Activated CD4-positive, alpha-beta memory T cell treated with anti-CD3 and anti-CD28 coated beads, Interleukin-2, amount 10 ng/mL, durations not matched to agents 7 days and 5 days (primary cell): Measurements from ENCODE around the gene ZNF865. TPM values are rescaled to one million over a fixed set of nuclear protein-coding genes. Genes with fewer than 3 reads are reported as not detected.

Source experiments
- CTCF ChIA-PET: fragments of 350-600 bp; sonication (Branson Sonifier 250); formaldehyde crosslinking; loops from one replicate; lab custom pipeline; 2021; ENCODE audit warnings: antibody characterized with exemption, inconsistent platforms; lab: Charles Lee
- POLR2A ChIA-PET: fragments of 350-600 bp; sonication (Branson Sonifier 250); formaldehyde crosslinking; loops from one replicate; lab custom pipeline; 2021; ENCODE audit warnings: antibody characterized with exemption; lab: Charles Lee
- DNase-seq: peaks from one replicate; pipeline ENCODE4 v3.0.0-alpha.2; 2020
- H3K27ac Mint-ChIP-seq: one replicate; pipeline ENCODE4 v1.8.0; 2021; ENCODE audit warnings: mild to moderate bottlenecking, mixed read lengths
- H3K27me3 Mint-ChIP-seq: one replicate; pipeline ENCODE4 v1.8.0; 2021; ENCODE audit warnings: mixed read lengths
- H3K36me3 Mint-ChIP-seq: one replicate; pipeline ENCODE4 v1.8.0; 2021; ENCODE audit warnings: low read depth, mixed read lengths
- H3K4me1 Mint-ChIP-seq: one replicate; pipeline ENCODE4 v1.8.0; 2021; ENCODE audit warnings: mixed read lengths
- H3K4me3 Mint-ChIP-seq: one replicate; pipeline ENCODE4 v1.8.0; 2021; ENCODE audit warnings: mild to moderate bottlenecking, mixed read lengths
- H3K9me3 Mint-ChIP-seq: one replicate; pipeline ENCODE4 v1.8.0; 2021; ENCODE audit warnings: mixed read lengths
- total RNA-seq, 2 experiments: library from RNA; stranded (reverse); gene quantifications; one replicate each; pipeline ENCODE4 v1.2.3, GENCODE V29; 2021

The ZNF865 gene
- total RNA-seq, 2 experiments from 2014 or later: 15.3 to 15.4 TPM

DNA sequence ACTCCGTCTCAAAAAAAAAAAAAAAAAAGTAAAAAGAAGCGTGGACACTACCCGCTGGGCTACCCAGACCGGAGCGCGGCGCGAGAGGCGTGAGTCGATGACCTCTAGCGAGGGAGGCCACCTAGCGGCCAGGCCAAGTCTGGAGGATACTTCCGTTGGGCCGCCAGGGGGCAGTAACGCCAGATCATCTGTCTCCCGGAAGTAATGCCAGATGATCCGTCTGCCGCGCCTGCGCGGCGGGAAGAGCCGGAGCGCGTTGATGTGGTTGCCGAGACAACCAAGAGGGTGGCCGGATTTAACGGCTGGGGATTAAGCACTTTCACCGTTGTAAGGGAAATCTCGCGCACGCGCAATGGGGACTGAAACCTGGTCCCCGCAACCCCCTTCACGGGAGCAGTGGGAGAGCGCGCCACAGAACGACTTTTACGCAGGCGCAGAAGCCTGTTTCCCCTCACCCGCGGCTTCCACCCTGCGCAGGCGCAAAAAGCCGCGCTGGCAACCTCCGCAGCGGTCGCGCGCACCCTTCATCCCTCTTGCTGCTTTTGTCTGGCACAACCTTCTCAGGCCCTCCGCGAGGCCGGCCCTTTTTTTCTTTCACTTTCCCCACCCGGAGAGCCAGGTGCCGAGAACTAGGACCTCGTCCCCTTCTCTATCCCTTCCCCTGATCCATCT, 48.3 kb downstream of the ZNF865 start:
- Mint-ChIP-seq H3K4me1 (peaks cover 40% of the 10 kb centered on the region), H3K27me3 (no peaks in the 10 kb centered on the region), H3K4me3 (peak overlapping the region; percentile 83), H3K27ac (peak overlapping the region; percentile 94), H3K36me3 (peaks cover 27% of the 10 kb centered on the region), H3K9me3 (no peaks in the 10 kb centered on the region)
- POLR2A ChIA-PET: interaction anchor here (0.6 to 2.5 kb wide), 17 partner anchors 9 to 246 kb away, joined by 3 to 23 read pairs (median 5); partner anchors contain the start of genes FIZ1, NAT14, UBE2S and ZNF524
- DNase-seq: peak; percentile 98
- CTCF ChIA-PET: interaction anchor here (0.7 to 3.0 kb wide), 33 partner anchors 8 to 1464 kb away, joined by 3 to 25 read pairs (median 4); partner anchors contain the start of genes EPN1, FIZ1, KMT5C and MBOAT7

DNA sequence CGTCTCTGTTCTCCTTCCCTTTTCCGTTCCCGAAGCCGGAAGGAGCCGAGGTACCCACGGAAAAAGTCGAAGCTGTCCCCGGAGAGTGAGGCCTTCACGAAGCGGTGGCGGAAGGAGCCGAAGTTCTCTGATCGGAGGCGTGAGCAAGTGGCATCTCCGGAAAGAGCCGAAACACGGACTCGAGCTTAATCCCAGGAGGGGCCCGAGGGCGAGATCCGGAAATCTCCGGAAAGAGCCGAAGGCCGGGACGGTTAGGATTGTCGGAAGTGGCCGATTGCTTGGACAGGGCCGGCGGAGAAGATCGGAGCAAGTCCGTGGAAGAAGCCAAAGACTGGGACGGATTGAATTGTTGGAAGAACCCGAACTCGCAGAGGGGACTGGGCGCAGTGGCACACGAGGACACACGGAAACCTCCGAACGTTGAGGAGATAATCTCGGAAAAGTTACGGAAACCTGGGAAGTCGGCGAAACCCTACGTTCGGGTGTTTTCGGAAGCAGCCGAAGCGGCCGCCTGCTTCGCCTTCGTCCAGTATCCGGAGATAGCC, 48.9 kb downstream of the ZNF865 start:
- POLR2A ChIA-PET: interaction anchor here (0.5 to 2.5 kb wide), 22 partner anchors 10 to 315 kb away, joined by 3 to 23 read pairs (median 4); partner anchors contain the start of genes FIZ1, KMT5C, NAT14 and TMEM238

DNA sequence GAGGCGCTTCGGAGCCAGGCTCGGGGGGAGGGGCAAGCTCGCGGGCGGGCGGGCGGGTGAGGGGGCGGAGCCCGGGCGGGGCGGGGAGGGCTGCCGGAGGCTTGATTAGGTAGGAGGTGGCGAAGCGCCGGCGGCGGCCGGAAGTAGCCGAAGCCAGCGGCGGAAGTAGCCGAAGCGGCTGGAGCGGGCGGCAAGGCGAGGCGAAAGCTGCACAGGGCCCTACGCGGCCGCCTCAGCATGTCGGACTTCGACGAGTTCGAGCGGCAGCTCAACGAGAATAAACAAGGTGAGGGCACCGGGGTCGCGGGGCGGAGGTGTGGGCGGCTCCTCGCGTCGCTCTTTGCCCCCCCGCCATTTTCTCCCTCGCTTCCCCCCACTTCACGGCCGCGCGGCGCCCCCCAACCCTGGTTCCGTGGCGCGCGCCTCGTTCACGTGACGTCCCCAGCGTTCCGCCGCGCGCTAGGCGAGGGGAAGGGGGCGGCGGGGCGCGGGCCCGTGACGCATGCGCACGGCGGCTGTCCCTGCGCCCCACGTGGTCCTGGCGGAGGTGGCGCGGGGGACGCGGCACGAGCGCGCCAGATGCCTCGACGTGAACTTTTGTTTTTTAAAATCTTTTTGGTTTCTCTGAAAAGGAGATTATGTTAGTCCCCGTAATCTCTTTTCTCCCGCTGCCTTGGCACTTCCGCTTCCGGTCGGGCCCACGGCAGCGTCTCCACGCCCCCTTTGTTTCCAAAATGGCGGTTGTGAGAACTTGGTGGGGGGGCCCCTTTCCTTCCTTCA, 49.6 kb downstream of the ZNF865 start, which contains the start of gene U2AF2:
U2AF2 (plus strand) TSS at position 168 of the 780 bp plus-strand sequence; CDS start at position 238, 70 bp downstream.
- Mint-ChIP-seq H3K27ac (peak within 1 kb of the TSS; percentile 94), H3K36me3 (peaks cover 35% of the 10 kb centered on the region), H3K27me3 (no peaks in the 10 kb centered on the region), H3K4me1 (peaks cover 41% of the 10 kb centered on the region), H3K9me3 (no peaks in the 10 kb centered on the region), H3K4me3 (peak within 1 kb of the TSS; percentile 83)
- ChIA-PET POLR2A (interaction anchor here (0.5 to 2.5 kb wide), 22 partner anchors 9 to 316 kb away, joined by 3 to 23 read pairs (median 4); partner anchors contain the start of genes FIZ1, KMT5C, NAT14 and TMEM238), CTCF (interaction anchor here (0.6 to 3.0 kb wide), 24 partner anchors 9 to 1466 kb away, joined by 3 to 25 read pairs (median 5); partner anchors contain the start of genes EPN1, FIZ1, KMT5C and MBOAT7)
- DNase-seq: peak; percentile 96

More for the DNA sequence above, 48.9 kb downstream of the ZNF865 start:
- DNase-seq: peak; percentile 100
- Mint-ChIP-seq H3K27me3 (no peaks in the 10 kb centered on the region), H3K9me3 (no peaks in the 10 kb centered on the region), H3K27ac (peak overlapping the region; percentile 94), H3K36me3 (peaks cover 29% of the 10 kb centered on the region), H3K4me3 (peak overlapping the region; percentile 83), H3K4me1 (peaks cover 41% of the 10 kb centered on the region)
- CTCF ChIA-PET: interaction anchor here (0.6 to 3.0 kb wide), 24 partner anchors 9 to 1465 kb away, joined by 3 to 25 read pairs (median 5); partner anchors contain the start of genes EPN1, FIZ1, KMT5C and MBOAT7

DNA sequence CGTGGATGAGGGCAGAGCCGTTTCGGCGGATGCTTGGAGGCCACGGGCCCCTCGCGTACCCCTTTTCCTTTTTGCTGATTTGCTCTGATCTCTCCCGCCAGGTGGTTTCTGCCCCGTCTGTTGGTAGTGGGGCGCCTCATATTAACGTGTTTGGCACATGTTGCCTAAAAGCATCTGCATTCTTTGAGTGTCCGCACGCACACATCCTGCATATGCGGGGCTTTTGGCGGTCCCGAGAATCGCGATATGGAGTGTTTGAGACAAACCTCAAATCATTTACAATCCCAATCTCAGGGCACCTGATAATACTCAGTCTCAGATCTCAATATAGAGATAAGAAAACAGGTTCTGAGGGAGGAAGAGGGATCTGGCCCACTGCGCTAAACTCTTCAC, 50.2 kb downstream of the ZNF865 start:
- ChIA-PET CTCF (interaction anchor here (0.6 to 1.8 kb wide), 2 partner anchors 17 to 28 kb away, joined by 5 read pairs; no protein-coding TSS in a partner anchor), POLR2A (no interaction called here)
- H3K27ac Mint-ChIP-seq: peak overlapping the region; percentile 94
- H3K4me1 Mint-ChIP-seq: peaks cover 46% of the 10 kb centered on the region
- H3K9me3 Mint-ChIP-seq: no peaks in the 10 kb centered on the region
- no peak for DNase-seq
- H3K27me3 Mint-ChIP-seq: no peaks in the 10 kb centered on the region
- H3K36me3 Mint-ChIP-seq: peaks cover 41% of the 10 kb centered on the region
- peak overlapping the region; percentile 83 for H3K4me3 Mint-ChIP-seq

DNA sequence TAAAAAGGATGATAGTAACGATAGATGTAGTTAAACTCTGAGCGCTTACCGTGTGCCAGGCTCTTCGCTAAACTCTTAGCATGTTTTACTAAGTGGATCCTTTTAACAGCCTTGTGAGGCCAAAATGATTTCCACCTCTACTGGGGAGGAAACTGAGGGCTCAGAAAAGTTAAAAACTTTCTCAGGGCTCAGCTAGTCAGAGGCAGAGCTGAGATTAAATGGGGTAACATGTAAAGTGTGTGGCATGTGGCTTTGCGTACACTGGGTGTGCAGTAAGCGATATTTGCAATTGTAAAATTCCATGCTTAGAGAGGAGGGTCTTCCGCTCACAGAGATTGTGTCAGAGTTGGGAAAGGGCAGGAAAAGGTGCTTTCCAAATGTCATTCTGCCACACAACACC, 51.1 kb downstream of the ZNF865 start:
- Mint-ChIP-seq H3K4me3 (peak overlapping the region; percentile 83), H3K36me3 (peaks cover 48% of the 10 kb centered on the region), H3K27ac (peak overlapping the region; percentile 94), H3K4me1 (peaks cover 46% of the 10 kb centered on the region), H3K9me3 (no peaks in the 10 kb centered on the region), H3K27me3 (no peaks in the 10 kb centered on the region)
- no peak for DNase-seq
- POLR2A ChIA-PET: interaction anchor here (0.6 to 3.0 kb wide), 7 partner anchors 9 to 593 kb away, joined by 3 to 16 read pairs (median 4); partner anchors contain the start of genes CCDC106, PPP6R1 and RDH13
- CTCF ChIA-PET: interaction anchor here (1.0 to 2.1 kb wide), 4 partner anchors 15 to 29 kb away, joined by 3 to 11 read pairs (median 4); no protein-coding TSS in a partner anchor

DNA sequence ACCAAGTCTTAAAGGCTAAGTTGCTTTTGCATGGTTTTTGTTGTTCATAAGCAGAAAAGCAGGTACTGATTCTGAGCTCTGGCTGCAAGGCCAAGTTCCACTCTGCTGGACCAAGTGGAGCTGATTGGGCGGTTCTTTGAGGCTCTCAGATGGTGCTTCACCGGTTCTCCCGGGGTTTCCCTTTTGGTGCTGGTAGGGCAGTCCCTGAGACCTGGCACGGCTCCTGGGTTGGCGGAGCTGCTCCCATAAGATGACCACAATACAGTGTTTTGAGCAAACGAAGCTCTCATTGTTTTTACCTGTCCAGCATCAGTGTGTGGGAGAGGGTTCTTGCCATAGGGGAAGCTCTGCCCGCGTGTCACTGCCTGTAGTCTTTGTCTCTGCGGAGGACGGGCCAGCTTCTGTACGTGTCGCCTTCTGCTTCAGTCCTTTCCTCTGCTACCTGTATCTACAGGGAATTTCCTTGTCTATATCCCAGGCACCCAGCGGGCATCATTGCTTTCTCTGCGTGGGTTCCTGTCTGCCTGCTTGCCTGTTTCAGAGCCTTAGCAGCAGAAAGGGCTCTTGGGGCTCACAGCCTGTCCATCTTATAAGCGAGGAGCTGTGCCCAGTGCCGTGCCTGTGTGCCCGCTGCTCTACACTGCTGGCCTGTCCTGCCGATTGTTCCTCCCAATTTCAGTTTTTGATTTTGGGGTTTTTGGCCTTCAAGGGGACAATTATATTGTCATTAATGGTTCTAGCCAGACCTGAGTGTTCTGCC, 51.7 kb downstream of the ZNF865 start:
- ChIA-PET CTCF (interaction anchor here (1.0 to 2.1 kb wide), 4 partner anchors 14 to 30 kb away, joined by 3 to 11 read pairs (median 4); no protein-coding TSS in a partner anchor), POLR2A (interaction anchor here (1.1 to 3.0 kb wide), 7 partner anchors 9 to 398 kb away, joined by 3 to 16 read pairs (median 4); partner anchors contain the start of genes CCDC106 and PPP6R1)
- Mint-ChIP-seq H3K36me3 (peaks cover 54% of the 10 kb centered on the region), H3K4me1 (peaks cover 46% of the 10 kb centered on the region), H3K27me3 (no peaks in the 10 kb centered on the region), H3K4me3 (peak overlapping the region; percentile 83), H3K27ac (peak overlapping the region; percentile 94), H3K9me3 (no peaks in the 10 kb centered on the region)
- DNase-seq: no peak

DNA sequence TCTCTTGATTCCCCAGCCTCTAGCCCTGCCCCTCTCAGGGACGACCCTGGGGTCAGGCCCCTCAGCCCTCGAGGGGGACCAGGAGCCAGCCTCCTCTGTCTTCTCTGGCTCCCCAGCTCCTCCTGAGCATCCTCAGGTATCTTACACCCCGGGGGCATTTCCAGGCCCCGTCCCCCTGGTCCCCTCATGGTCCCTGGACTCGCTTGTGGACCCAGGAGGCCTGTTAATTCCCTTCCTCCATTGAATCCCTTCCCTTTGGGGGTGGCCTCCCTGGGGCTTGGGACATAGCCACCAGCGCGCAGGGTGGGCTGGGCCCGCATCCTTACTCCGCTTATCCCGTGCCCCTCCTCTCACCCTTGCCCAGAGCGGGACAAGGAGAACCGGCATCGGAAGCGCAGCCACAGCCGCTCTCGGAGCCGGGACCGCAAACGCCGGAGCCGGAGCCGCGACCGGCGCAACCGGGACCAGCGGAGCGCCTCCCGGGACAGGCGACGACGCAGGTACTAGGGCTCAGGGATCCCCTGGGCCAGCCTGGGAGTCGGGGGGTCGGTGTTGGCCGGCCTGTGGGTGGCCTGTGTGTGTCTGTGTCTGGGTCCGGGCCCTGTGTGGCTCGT, 53.5 kb downstream of the ZNF865 start:
- Mint-ChIP-seq H3K4me1 (peaks cover 51% of the 10 kb centered on the region), H3K36me3 (peaks cover 69% of the 10 kb centered on the region), H3K9me3 (no peaks in the 10 kb centered on the region), H3K27me3 (no peaks in the 10 kb centered on the region), H3K27ac (no peak overlapping the region), H3K4me3 (no peak overlapping the region)
- CTCF ChIA-PET: no interaction called here
- DNase-seq: no peak
- POLR2A ChIA-PET: interaction anchor here (3.0 kb wide), 2 partner anchors 8 to 17 kb away, joined by 7 to 16 read pairs; no protein-coding TSS in a partner anchor

DNA sequence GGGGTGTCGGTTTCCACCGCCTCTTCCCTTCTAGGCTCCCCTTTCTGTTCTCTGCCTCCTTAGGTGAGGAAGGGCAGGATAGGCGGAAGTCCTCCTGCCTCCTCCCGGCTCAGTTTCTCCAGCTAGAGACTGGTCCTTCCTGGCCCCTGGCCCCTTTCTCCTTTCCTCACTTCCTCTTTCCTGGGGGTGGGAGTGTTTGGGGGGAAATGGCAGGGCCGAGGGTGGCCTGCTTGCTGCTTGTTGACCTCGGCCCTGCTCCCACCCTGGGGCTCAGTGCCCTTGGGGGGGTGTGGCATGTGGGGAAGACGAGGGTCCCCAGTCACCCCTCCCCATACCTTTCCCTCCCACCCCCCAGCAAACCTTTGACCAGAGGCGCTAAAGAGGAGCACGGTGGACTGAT, 54.4 kb downstream of the ZNF865 start:
- ChIA-PET POLR2A (interaction anchor here (1.3 kb wide), 1 partner anchor 9 kb away, joined by 5 read pairs; no protein-coding TSS in a partner anchor), CTCF (no interaction called here)
- H3K4me1 Mint-ChIP-seq: peaks cover 51% of the 10 kb centered on the region
- no peaks in the 10 kb centered on the region for H3K27me3 Mint-ChIP-seq
- H3K27ac Mint-ChIP-seq: no peak overlapping the region
- H3K4me3 Mint-ChIP-seq: no peak overlapping the region
- no peak for DNase-seq
- H3K36me3 Mint-ChIP-seq: peaks cover 75% of the 10 kb centered on the region
- no peaks in the 10 kb centered on the region for H3K9me3 Mint-ChIP-seq

DNA sequence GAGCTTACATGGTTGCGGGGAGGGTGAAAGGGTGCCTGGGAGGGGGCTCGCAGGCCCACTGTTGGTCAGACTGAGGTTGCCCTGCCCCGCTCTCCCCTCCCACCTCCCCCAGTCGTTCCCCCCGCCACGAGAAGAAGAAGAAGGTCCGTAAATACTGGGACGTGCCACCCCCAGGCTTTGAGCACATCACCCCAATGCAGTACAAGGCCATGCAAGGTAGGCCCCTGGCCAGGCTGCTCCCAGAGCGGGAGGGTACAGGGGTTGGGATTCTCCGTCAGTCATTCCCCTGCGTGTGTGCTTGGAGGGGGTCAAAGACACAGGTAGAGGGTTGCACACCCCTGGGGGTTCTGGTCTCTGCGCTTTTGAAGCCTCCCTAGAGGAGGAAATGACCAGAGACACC, 55.0 kb downstream of the ZNF865 start:
- no peak overlapping the region for H3K27ac Mint-ChIP-seq
- ChIA-PET POLR2A (interaction anchor here (1.3 kb wide), 1 partner anchor 8 kb away, joined by 5 read pairs; no protein-coding TSS in a partner anchor), CTCF (no interaction called here)
- no peak overlapping the region for H3K4me3 Mint-ChIP-seq
- no peaks in the 10 kb centered on the region for H3K9me3 Mint-ChIP-seq
- peaks cover 51% of the 10 kb centered on the region for H3K4me1 Mint-ChIP-seq
- peaks cover 74% of the 10 kb centered on the region for H3K36me3 Mint-ChIP-seq
- DNase-seq: no peak
- no peaks in the 10 kb centered on the region for H3K27me3 Mint-ChIP-seq

DNA sequence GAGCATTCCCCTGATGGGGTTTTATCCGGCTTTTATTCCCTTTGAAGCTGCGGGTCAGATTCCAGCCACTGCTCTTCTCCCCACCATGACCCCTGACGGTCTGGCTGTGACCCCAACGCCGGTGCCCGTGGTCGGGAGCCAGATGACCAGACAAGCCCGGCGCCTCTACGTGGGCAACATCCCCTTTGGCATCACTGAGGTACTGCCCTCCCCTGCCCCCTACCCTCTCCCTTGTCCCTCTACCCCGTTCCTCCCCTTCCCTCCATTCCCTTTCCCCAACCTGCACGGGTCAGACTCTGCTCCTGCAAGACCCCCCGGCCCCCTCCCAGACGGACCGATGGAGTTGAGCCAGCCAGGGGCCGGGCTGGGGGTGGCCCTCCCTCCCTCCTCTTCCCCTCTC, 55.5 kb downstream of the ZNF865 start:
- H3K36me3 Mint-ChIP-seq: peaks cover 72% of the 10 kb centered on the region
- ChIA-PET CTCF (no interaction called here), POLR2A (no interaction called here)

DNA sequence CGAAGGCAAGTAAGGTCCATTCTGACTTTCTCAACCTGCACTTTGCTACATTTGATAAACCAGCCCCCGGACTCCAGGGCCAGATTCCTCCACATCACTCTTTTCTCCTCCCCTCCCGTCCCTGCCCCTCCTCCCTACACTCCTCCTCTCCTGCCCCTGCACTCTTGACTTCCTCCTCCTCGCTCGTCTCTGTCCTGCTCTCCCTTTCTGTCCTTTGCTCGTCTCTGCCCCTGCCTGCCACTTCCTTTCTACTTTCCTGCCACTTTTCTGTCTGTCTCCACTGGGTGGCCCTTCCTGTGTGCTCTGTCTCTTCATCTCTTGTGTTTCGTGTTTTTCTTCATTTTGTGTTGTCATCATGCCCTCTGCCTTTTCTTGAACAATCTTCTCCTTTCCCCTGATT, 56.4 kb downstream of the ZNF865 start:
- Mint-ChIP-seq H3K27ac (no peak overlapping the region), H3K9me3 (no peaks in the 10 kb centered on the region), H3K27me3 (no peaks in the 10 kb centered on the region), H3K4me3 (no peak overlapping the region), H3K4me1 (peaks cover 40% of the 10 kb centered on the region), H3K36me3 (peaks cover 70% of the 10 kb centered on the region)
- POLR2A ChIA-PET: no interaction called here
- CTCF ChIA-PET: no interaction called here
- no peak for DNase-seq

More for the DNA sequence above, 55.5 kb downstream of the ZNF865 start:
- H3K27me3 Mint-ChIP-seq: no peaks in the 10 kb centered on the region
- H3K4me3 Mint-ChIP-seq: no peak overlapping the region
- no peaks in the 10 kb centered on the region for H3K9me3 Mint-ChIP-seq
- no peak overlapping the region for H3K27ac Mint-ChIP-seq
- peaks cover 47% of the 10 kb centered on the region for H3K4me1 Mint-ChIP-seq
- no peak for DNase-seq
